Measurements from ENCODE around the gene SLC35E2B.
A peak's percentile ranks its signal among the peaks of the same experiment; 100 is the strongest.
"Not testable (repeated sequence)": the region's sequence is repeated elsewhere in the genome, so short reads cannot be mapped to it uniquely, and the experiment has no call there.

Gene SLC35E2B

DNA sequence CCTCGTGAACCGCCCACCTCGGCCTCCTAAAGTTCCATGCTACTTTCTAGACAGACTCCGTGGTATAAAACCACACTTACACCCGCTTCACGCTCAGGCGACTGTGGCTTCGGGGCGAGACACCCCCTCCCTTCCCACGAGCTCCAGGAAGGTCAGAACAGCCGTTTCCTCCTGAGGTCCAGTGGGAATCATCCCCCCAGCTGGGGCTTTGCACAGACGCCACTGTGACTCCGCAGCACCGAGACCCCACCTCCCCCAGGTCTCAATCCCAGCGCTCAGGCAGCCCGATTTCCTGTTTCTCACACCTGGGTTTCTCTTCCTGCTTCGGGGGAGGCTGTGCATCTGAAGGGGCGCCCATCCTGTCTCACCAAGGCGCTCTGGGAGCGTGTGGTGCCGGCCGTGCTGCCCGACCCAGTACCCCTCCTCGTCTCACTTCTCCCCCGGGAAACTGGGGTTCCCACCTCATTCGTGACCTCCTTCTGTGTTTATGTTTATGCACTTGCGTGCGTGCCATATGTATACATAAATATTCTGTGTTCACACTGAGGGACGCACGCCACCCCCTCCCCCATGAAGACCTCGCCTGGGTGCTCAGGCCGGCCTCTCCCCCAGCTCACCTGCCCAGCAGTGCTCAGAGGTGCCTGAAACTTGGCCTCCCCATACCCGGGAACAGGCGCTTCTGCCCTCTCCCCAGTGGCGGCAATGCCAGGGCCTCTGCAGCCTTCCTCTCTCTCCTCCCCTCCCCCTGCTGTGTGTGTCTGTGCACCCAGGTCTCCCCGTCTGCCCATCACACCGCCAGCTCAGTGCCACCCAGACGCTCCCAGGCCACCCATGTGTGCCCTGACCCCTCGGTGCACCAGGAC lies 14.6 kb downstream of the SLC35E2B start:
- Mint-ChIP-seq H3K27me3 (no peaks in the 10 kb centered on the region), H3K27ac (ENCODE audit: low read depth) (peak overlapping the region; percentile 96), H3K4me1 (peaks cover 22% of the 10 kb centered on the region), H3K36me3 (ENCODE audit: insufficient read depth) (peaks cover 14% of the 10 kb centered on the region), H3K4me3 (peak overlapping the region; percentile 84), H3K9me3 (no peaks in the 10 kb centered on the region)
- DNase-seq (ENCODE audit: low spot score in 2 of 2) (peak; percentile 29 to 38), ATAC-seq (replicated peaks; ENCODE audit: extremely low read depth, poor library complexity, severe bottlenecking) (peak; percentile 72)

DNA sequence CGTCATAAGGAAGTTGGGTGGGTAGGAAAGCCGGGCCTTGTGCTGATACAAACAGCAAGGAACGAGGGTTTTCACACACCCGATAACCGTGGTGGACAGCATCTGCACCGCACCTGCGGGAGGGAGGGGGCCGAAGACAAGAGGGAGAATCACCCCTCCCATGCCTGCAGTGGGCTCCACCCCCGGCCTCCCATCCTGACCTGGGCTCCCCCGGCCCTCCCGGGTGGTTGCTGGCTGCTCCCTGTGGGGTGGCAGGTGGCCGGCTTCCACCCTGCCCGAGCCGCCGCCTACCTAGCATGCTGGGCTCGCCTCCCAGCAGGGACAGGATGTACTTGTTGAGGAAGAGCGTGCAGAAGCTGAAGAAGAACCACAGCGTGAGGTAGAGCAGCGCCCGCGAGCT lies 16.5 kb downstream of the SLC35E2B start:
- ATAC-seq (replicated peaks; ENCODE audit: extremely low read depth, poor library complexity, severe bottlenecking), result peak; percentile 33
- H3K4me1 Mint-ChIP-seq, result peaks cover 21% of the 10 kb centered on the region
- not testable (repeated sequence) for H3K27me3 Mint-ChIP-seq; H3K4me3 Mint-ChIP-seq; DNase-seq (ENCODE audit: low spot score in 2 of 2); H3K27ac Mint-ChIP-seq (ENCODE audit: low read depth); H3K9me3 Mint-ChIP-seq
- peaks cover 16% of the 10 kb centered on the region for H3K36me3 Mint-ChIP-seq (ENCODE audit: insufficient read depth)

- not testable (repeated sequence) for H3K4me3 Mint-ChIP-seq; H3K27me3 Mint-ChIP-seq; H3K27ac Mint-ChIP-seq (ENCODE audit: low read depth); DNase-seq (ENCODE audit: low spot score in 2 of 2); H3K9me3 Mint-ChIP-seq
- peak; percentile 5 for ATAC-seq (replicated peaks; ENCODE audit: extremely low read depth, poor library complexity, severe bottlenecking)
- peaks cover 21% of the 10 kb centered on the region for H3K4me1 Mint-ChIP-seq
- peaks cover 18% of the 10 kb centered on the region for H3K36me3 Mint-ChIP-seq (ENCODE audit: insufficient read depth)
Measured at GRCh38 chr1:1675218-1675617, 17.4 kb downstream of the SLC35E2B start.

- not testable (repeated sequence) for H3K27ac Mint-ChIP-seq (ENCODE audit: low read depth); DNase-seq (ENCODE audit: low spot score in 2 of 2); H3K27me3 Mint-ChIP-seq; ATAC-seq (replicated peaks; ENCODE audit: extremely low read depth, poor library complexity, severe bottlenecking); H3K9me3 Mint-ChIP-seq
- H3K36me3 Mint-ChIP-seq (ENCODE audit: insufficient read depth), result peaks cover 18% of the 10 kb centered on the region
- H3K4me3 Mint-ChIP-seq, result peak overlapping the region; percentile 45
- peaks cover 21% of the 10 kb centered on the region for H3K4me1 Mint-ChIP-seq
Measured at GRCh38 chr1:1674806-1675205, 17.8 kb downstream of the SLC35E2B start.

- ATAC-seq (replicated peaks; ENCODE audit: extremely low read depth, poor library complexity, severe bottlenecking), result no peak
- no peaks in the 10 kb centered on the region for H3K9me3 Mint-ChIP-seq
- H3K27ac Mint-ChIP-seq (ENCODE audit: low read depth), result no peak overlapping the region
- no peaks in the 10 kb centered on the region for H3K27me3 Mint-ChIP-seq
- peaks cover 27% of the 10 kb centered on the region for H3K36me3 Mint-ChIP-seq (ENCODE audit: insufficient read depth)
- no peak for DNase-seq (ENCODE audit: low spot score in 2 of 2)
- H3K4me3 Mint-ChIP-seq, result no peak overlapping the region
- peaks cover 1% of the 10 kb centered on the region for H3K4me1 Mint-ChIP-seq
Measured at GRCh38 chr1:1672181-1672965, 20.2 kb downstream of the SLC35E2B start.

DNA sequence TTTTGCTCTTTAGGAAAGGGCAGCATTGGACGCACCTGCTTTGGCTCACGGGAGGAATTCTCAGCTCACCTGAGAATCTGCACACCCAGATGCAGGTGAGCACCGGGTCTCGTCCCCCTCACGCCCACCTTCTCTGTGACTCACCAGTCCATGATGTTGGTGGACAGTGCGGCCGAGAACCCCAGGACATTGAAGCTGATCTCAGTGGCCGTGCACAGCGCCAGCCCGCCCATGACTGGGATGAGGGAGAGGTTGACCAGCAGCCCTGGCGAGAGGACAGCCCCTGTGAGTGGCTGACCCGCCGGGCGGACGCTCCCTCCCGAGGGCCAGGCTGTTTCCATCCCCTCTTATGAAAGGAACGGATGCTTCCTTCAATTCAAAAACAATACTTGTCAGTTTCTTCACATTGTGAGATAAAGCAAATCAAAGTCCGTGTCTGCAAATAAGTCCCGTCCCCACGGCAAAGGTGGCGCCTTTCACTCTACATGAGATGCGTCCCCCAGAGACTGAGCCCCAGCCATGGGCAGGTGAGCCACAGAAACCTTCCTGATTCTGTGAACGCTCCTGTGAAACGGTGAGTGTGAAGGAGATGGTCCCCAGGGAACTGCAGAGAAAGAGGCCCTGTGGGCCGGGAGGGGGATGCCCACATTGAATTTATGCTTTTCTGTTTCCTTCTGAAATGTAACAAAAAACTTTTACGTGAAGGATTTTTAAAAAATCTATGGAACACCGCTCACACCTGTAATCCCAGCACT lies 21.1 kb downstream of the SLC35E2B start:
- no peak overlapping the region for H3K27ac Mint-ChIP-seq (ENCODE audit: low read depth)
- DNase-seq (ENCODE audit: low spot score in 2 of 2) (no peak), ATAC-seq (replicated peaks; ENCODE audit: extremely low read depth, poor library complexity, severe bottlenecking) (no peak)
- no peaks in the 10 kb centered on the region for H3K4me1 Mint-ChIP-seq
- no peaks in the 10 kb centered on the region for H3K9me3 Mint-ChIP-seq
- no peak overlapping the region for H3K4me3 Mint-ChIP-seq
- no peaks in the 10 kb centered on the region for H3K27me3 Mint-ChIP-seq
- peaks cover 35% of the 10 kb centered on the region for H3K36me3 Mint-ChIP-seq (ENCODE audit: insufficient read depth)

DNA sequence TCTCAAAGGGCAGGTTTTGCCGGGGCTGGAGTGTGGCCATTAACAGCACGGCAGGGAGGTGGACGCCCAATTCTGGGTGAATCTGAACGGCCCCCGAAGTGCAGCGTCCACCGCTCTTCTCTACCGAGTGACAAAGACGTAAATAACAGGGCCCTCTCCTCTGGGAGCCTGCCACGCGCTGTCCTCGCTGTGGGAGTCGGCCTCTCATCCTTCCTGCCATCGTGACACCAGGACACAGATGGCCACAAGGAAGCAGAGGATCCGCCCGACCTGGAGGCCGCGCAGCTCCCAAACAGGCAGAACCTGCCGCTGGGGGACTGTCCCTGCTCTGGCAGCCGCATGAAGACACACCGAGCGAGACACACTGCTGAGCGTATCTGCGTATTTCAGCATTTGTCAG lies 21.7 kb downstream of the SLC35E2B start:
- Mint-ChIP-seq H3K4me3 (no peak overlapping the region), H3K27ac (ENCODE audit: low read depth) (no peak overlapping the region), H3K27me3 (no peaks in the 10 kb centered on the region), H3K9me3 (no peaks in the 10 kb centered on the region), H3K4me1 (no peaks in the 10 kb centered on the region), H3K36me3 (ENCODE audit: insufficient read depth) (peaks cover 42% of the 10 kb centered on the region)
- DNase-seq (ENCODE audit: low spot score in 2 of 2) (no peak), ATAC-seq (replicated peaks; ENCODE audit: extremely low read depth, poor library complexity, severe bottlenecking) (no peak)

DNA sequence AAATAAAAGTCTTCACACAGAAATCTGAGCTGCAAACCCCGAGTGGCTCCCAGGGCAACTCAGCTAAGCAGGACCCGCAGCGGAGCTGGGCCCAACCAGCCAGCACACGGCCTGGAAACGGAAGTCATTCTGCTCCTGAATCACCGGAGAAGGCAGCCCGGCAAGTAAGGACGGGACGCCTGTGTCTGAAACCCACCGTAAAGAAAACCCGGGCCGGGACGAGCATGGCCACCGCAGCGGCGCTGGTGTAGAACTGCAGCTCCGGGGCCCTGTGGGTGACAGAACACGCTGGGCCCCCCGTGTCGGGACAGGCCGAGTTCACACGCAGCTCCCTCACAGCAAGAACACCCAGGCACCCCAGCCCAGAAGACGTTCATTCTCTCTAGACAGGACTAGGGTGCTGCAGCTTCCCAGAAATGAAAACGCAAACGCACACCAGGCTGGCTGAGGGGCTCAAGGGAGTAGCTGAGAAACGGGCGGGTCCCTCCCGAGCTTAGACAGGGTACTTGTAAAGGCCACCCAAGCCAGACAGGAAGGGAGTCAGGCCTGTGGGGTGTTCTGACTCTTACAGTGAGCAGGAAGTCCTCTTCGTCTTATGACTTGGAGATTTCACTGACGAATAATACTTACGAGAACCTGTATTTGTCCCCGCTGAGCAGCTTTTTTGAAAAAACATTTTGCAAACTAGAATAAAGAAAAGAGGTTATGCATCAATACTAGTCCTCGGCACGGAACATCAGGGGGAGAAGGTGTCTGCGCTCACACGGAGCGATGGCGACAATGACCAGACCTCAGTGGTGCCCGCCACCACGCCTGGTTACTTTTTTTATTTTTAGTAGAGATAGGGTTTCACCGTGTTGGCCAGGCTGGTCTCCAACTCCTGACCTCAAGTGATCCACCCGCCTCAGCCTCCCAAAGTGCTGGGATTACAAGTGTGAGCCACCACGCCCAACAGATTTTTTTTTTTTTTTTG lies 22.8 kb downstream of the SLC35E2B start:
- Mint-ChIP-seq H3K4me1 (no peaks in the 10 kb centered on the region), H3K27ac (ENCODE audit: low read depth) (no peak overlapping the region), H3K9me3 (no peaks in the 10 kb centered on the region), H3K27me3 (no peaks in the 10 kb centered on the region), H3K36me3 (ENCODE audit: insufficient read depth) (peaks cover 44% of the 10 kb centered on the region), H3K4me3 (no peak overlapping the region)
- ATAC-seq (replicated peaks; ENCODE audit: extremely low read depth, poor library complexity, severe bottlenecking) (no peak), DNase-seq (ENCODE audit: low spot score in 2 of 2) (no peak)

- no peaks in the 10 kb centered on the region for H3K4me1 Mint-ChIP-seq
- H3K36me3 Mint-ChIP-seq (ENCODE audit: insufficient read depth), result peaks cover 37% of the 10 kb centered on the region
- H3K27ac Mint-ChIP-seq (ENCODE audit: low read depth), result no peak overlapping the region
- H3K4me3 Mint-ChIP-seq, result no peak overlapping the region
- DNase-seq (ENCODE audit: low spot score in 2 of 2) (no peak), ATAC-seq (replicated peaks; ENCODE audit: extremely low read depth, poor library complexity, severe bottlenecking) (no peak)
- no peaks in the 10 kb centered on the region for H3K27me3 Mint-ChIP-seq
- H3K9me3 Mint-ChIP-seq, result no peaks in the 10 kb centered on the region
Measured at GRCh38 chr1:1666526-1666925, 26.1 kb downstream of the SLC35E2B start.

GRCh38 chr1:1665815-1666251 lies 26.8 kb downstream of the SLC35E2B start:
- H3K27ac Mint-ChIP-seq (ENCODE audit: low read depth), result no peak overlapping the region
- H3K9me3 Mint-ChIP-seq, result no peaks in the 10 kb centered on the region
- H3K27me3 Mint-ChIP-seq, result no peaks in the 10 kb centered on the region
- no peak for ATAC-seq (replicated peaks; ENCODE audit: extremely low read depth, poor library complexity, severe bottlenecking)
- H3K36me3 Mint-ChIP-seq (ENCODE audit: insufficient read depth), result peaks cover 34% of the 10 kb centered on the region
- no peaks in the 10 kb centered on the region for H3K4me1 Mint-ChIP-seq
- no peak for DNase-seq (ENCODE audit: low spot score in 2 of 2)
- H3K4me3 Mint-ChIP-seq, result no peak overlapping the region

DNA sequence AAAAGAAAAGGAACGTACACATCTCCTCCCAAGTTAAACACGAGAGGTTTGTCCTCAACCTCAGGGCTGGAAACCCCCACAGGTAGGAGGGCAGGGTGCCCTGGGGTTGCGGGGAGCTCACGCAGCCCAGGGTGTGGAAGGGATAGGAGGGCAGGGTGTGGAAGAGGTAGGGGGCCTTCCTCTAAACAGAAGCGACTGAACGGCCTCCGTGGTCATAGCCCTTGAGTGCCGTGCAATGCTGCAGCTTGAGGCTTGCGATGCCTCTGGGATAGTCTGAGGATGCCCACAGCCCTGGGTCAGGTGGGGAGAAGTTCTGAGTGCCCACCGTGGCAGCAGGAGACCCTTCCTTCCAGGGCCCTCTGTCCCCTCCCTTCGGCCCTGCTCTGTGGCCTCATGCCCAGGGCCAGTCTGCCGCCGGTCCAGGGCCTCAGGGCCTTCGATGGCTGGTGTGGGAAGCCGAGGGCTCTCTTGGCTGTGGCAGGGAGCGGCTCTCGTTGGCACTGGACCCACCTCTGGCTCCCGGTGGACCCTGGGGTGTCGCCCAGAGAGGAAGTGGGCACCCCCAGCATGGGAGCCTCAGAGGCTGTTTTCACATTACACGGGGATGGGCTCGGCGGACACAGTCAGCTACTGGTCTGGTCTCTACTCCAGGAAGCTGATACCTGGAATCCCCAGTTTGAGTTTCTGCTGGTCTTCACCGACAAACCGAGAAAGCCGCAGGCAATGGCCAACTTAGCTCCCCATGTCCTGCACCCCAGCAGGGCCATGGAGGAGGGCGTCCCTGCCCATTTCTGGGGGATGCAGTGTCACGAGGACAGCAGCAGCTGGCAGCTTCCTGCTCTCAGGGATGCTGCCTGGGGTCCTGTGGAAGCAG lies 27.4 kb downstream of the SLC35E2B start:
- Mint-ChIP-seq H3K4me1 (no peaks in the 10 kb centered on the region), H3K27me3 (no peaks in the 10 kb centered on the region), H3K4me3 (no peak overlapping the region), H3K27ac (ENCODE audit: low read depth) (no peak overlapping the region), H3K9me3 (no peaks in the 10 kb centered on the region), H3K36me3 (ENCODE audit: insufficient read depth) (peaks cover 32% of the 10 kb centered on the region)
- ATAC-seq (replicated peaks; ENCODE audit: extremely low read depth, poor library complexity, severe bottlenecking) (no peak), DNase-seq (ENCODE audit: low spot score in 2 of 2) (no peak)

All from central memory CD8-positive, alpha-beta T cell (primary cell).